HG02870 (cell line): ENCODE data around the gene SNAP25.
A peak's percentile ranks its signal among the peaks of the same experiment; 100 is the strongest.

Source experiments
- ATAC-seq: cut with Tn5 transposase; IDR thresholded peaks from one replicate; pipeline ENCODE4 v1.9.1; 2021; ENCODE audit warnings: mild to moderate bottlenecking, moderate library complexity; ENCODE audit not compliant: unreplicated experiment

SNAP25 gene

DNA sequence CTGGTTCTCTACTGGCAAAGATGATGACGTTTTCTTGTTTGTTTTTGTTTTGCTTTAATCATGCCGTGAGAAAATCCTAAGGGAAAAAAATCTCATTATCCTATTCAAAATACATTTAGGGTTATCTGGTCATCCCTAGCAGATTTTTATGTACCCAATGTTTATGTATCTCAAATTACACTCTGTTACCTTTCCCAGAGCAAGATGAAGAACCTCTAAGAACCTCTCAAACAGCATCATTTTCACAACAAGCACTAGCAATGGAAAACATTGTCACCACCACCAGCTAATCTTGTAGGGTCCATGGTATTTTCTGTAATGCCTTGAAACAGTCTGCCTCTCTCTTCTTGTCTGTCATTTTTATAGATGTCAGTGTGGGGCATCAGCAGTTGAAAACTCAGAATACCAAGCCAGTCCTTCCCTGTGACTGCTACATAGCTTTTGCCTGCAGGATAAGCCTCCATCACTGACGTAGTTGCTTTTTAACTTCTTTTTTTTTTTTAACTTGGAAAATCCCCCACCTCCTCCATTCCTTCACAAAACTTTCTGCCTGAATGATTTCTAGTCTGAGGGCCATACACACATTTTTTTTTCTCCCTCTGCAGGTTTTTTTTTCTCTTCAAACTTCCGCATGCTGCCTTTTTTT is 2.4 kb upstream of the SNAP25 start:
- no peak for ATAC-seq

- no peak for ATAC-seq
Measured at GRCh38 chr20:10217721-10218410, 764 bp upstream of the SNAP25 start.

DNA sequence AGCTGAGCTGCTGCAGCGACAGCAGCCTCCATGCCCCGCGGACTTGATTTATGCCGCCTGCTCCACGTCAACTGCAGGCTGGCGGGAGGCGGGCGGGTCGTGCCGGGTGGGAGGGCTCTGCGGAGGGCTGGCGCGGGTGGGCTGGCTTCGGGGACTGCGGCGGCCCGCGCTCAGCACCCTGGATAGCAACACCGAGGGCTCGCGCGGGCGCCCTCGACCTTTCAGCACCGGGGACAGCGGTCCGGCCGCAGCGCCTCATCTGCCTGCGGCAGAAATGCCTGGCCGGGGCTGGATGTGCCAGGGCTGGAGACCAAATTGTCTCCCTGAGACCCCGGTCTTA is 792 bp downstream of the SNAP25 start:
- ATAC-seq: peak; percentile 74

DNA sequence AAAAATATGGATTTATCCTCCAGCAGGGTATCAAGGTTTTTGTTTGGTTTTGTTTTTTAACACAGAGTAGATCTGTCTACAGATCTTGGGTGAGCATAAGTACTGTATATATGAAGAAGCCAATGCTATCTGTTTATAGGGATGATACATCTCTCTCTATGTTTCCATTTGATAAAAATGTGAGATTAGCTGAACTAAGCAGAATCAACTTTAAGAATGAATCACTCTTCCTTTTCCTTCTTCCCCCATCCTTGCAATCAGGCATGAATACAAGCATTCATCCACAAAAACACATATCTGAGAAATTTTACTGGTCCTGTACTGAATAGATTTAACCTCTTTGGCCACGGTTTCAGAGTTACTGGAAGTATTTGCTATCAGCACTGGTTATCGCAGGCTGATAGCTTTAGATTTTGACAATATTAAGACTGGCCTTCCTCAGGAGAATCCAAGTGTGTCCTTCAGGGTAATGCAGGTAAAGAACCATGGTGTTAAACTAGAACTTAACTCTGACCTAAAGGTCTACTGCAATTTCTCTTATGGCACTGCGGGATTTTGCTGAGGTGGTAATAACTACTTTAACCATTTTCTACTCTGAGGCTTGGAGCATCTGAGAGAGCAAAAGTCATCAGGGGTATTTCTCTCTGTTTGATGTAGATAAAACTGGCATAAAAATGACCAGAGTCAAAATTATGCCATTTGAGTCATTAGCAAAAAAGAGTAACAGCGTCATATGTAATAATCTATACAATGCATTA is 1.5 kb downstream of the SNAP25 start:
- ATAC-seq: no peak

GRCh38 chr20:10221021-10221420 is 2.4 kb downstream of the SNAP25 start:
- no peak for ATAC-seq

DNA sequence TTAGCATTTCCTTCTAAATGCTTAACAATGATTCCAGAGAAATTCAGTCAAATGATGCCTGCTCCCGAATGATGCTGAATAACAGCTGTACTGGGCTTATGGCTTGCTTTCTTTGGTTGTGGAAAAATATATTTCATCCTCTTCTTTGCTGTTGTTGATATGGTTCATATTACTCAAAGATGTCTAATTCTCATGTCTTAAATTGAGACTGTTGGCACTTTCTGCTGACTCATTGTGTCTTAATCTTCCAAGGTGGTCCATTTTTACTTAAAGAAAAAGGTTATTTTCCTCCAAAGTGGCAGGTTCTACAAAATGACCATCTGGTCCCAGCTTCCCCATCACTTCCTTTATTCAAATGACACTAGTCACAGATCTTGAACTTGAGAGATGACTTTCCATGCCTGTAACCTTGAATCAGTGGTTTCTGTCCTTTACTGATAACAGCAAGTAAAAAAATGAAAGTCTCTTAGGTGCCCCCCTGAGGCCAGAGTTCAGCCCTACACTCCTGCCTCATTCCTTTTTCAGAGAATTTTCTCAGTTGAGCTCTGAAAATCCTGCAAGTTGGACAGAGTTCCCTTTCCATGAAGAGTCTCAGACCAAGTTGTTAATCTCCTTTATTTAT is 6.9 kb downstream of the SNAP25 start:
- no peak for ATAC-seq

DNA sequence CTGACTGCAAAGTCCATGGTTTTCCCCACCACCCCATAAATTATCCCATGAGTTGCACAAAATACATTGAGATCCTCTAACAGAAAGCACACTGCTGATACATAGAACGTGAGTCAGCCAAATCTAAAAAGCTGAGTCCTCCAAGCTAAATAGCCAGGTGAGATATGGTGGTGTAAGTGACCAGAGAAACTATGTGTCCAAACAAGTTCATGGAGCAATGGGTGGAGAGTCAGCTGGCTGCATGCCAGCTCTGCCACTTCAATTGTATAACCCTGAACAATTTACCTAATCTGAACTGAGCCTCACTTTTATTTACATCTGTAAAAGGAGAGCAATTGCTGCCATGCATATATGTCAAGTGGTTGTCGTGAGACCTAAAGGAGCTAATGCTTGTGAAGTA is 9.7 kb downstream of the SNAP25 start:
- no peak for ATAC-seq

GRCh38 chr20:10231290-10231689 is 12.7 kb downstream of the SNAP25 start:
- no peak for ATAC-seq

- ATAC-seq: no peak
Measured at GRCh38 chr20:10236540-10237533, 18.2 kb downstream of the SNAP25 start.

- ATAC-seq: no peak
Measured at GRCh38 chr20:10239954-10240353, 21.3 kb downstream of the SNAP25 start.

DNA sequence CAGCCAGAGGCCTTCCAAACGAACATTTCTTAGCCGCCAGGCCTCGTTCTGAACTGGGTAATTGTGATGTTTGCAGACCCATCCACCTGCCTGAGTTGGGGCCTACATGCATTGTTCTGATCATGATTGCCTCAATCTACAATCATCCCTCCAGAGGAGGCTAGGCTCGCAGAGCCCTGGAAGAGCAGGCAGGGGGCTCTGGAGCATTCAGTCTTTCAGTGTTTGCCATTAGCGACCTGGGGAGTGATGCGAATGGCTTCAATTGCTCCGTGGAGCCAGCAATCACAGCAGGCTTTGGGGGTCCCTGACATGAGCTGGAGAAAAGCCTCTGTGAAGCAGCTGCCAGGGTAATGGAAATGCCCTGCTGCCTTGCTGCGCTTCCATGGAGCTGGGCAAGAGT is 22.0 kb downstream of the SNAP25 start:
- no peak for ATAC-seq

DNA sequence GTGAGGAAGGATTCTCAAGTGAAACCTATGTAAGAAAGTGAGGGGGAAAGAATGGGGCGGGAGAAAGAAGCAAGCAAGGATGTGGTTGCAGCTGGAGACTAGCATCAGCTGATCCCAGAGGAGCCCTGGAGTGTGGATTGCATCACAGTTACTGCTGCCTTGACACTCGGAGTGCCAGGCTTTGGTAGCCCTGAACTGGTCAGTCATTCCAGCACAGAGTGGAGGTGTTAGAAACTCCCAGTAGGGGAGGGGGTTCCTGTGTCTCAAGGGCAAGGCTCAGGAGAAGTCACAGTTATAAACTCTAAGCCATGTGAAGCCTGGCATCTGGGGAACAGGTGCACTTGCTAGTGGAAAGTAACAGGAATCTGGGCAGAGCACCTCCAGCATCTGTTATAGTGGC is 23.5 kb downstream of the SNAP25 start:
- no peak for ATAC-seq

- no peak for ATAC-seq
Measured at GRCh38 chr20:10247440-10247839, 28.8 kb downstream of the SNAP25 start.

- ATAC-seq: no peak
Measured at GRCh38 chr20:10249048-10249770, 30.6 kb downstream of the SNAP25 start.

- no peak for ATAC-seq
Measured at GRCh38 chr20:10249822-10250221, 31.2 kb downstream of the SNAP25 start.

GRCh38 chr20:10250902-10251301 is 32.3 kb downstream of the SNAP25 start:
- no peak for ATAC-seq

- no peak for ATAC-seq
Measured at GRCh38 chr20:10253780-10254179, 35.1 kb downstream of the SNAP25 start.

DNA sequence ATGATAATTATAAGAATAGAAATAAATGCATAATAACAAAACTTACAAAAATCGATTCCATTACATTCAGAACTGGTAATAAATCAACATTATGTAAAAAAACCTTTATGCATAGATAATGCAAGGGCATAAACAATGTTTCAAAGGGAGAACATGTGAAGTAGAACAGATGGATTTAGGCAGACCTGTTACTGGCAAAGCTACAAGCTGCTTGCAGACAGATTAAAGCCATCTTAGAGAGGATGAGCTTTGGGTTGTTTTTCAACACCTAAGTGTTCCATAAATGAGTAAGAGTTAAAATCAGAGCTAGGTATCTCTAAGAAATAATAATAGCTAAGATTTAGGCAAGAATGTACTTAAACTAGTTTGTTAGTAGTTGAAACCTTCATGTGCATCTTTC is 37.2 kb downstream of the SNAP25 start:
- ATAC-seq: no peak

- ATAC-seq: no peak
Measured at GRCh38 chr20:10259166-10259565, 40.5 kb downstream of the SNAP25 start.

DNA sequence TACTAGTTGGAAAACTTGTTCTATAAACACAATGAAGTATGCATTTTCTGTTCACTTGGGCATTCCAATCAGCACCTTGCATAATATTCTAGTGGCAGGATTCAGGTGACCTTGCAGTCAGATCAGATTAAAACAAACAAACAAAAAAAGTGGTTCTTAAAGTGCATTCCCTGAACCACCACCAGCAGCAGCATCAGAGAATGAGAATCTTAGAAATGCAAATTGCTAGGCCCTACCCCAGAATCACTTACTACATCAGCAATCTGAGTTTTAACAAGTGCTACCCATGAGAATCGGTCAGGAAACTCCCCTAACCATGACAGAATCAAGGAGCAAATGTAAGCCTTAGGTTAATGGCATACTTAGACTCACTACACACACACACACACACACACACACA is 41.7 kb downstream of the SNAP25 start:
- no peak for ATAC-seq
